Putamen (tissue), 1 donor: Measurements from ENCODE around the gene CADM1.

Experiments
- DNase-seq: peaks from one replicate; pipeline ENCODE4 v3.0.0-alpha.2; 2016; ENCODE audit warnings: low spot score

CADM1 gene

DNA sequence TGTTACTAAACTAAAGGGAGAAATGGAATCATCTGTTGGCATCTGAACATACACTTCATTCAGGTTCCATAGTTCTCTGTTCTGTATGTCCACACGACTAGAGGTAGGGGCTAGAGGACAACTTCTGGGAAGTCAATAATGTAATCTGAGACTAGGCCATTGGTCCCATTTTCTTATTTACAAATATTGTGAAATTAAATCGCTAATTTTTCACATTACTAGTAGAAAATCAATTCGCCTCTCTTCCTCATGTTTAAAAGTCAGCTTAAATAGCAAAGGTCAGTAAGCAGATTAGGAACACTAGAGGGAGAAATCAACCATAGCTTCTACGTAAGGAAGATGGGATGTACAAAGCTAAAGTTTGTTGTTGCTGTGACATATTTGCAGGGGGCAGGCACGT is 59.7 kb downstream of the CADM1 start:
- no peak for DNase-seq

GRCh38 chr11:115439969-115440540 is 64.2 kb downstream of the CADM1 start:
- DNase-seq: no peak

- DNase-seq: no peak
Observed at GRCh38 chr11:115439385-115439784, 64.8 kb downstream of the CADM1 start.

DNA sequence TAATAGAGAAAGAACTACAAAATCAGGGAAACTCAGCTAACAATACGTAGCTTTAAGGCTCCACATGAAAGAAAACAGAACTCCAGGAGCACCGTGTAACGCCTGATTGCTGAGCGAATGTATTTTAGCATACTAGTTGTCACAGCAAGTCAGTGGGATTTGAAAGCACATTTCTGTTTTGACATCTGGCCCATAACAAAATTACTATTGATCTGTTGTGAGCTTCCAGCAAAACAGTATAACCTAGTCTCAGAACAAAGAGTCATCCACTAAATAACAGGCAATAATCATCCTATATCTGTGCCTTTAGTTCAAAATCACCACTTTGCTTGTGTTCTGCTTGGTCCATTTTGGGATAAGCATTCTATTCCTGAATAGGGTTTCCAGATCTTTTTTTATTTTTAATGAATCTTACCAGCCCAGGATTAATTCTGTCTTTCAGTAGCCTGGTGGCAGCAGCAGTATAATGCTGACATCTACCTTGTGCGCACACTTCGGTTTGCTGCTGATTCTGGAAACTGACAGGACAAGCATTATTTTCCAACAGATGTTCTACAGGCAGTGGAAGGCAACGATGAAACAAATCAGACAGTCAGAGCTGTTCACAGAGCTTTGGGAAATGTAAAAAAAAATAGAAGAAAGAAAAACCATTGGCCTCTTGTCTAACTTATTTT is 66.2 kb downstream of the CADM1 start:
- no peak for DNase-seq

- no peak for DNase-seq
Observed at GRCh38 chr11:115430345-115430744, 73.9 kb downstream of the CADM1 start.

DNA sequence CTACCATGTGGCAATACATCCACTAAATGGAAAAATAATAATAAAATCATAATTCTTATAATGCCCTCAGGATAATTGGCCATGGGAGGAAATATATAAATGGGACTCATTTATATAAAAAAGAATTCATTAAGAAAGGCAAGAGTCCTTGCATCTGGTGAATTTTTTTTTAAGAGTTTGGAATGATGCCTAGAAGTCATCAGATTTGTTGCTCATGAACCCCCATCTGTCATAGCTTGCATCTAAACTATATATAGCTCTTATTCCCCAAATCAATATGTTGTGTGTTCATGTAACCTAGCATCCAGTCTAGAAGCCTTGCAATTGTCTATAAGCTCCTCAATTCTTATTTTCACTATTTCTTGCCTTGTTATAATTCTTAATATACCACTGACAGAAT is 75.9 kb downstream of the CADM1 start:
- no peak for DNase-seq

DNA sequence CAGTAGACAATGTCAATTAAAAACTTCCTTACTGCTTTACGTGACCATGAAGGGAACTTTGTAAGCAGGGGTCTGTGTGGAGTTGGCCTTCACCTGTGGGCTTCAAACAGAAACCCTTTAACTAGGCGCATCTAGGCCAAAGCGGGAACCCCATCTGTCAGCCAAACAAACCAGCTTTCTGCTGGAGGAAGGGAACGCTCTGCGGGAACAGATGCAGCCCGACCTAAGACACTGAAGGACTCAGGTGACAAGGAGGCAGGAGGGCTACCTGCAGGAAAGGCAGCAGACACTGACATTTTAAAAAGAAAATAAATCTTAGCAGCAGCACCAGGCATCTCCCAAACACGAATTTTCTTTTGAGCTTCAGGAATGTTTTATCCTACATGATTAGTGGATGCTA is 78.4 kb downstream of the CADM1 start:
- no peak for DNase-seq

DNA sequence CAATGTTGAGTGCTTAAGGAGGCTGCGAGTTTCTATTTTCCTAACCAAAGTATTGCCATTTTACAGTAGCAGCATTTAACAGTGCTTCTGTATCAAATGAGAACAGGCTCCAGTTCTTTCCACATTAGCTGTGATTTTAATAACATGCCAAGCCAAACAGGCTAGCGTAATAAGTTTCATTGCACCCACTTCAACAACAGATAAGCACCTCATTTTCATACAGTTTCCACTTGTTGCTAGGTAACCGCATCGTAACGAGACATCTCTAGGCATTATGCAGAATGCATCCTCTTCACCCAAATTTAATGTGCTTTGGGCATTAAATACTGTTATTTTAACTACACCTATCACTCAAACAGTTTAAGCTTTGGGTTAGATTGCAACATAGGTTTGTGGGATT is 79.0 kb downstream of the CADM1 start:
- DNase-seq: no peak

DNA sequence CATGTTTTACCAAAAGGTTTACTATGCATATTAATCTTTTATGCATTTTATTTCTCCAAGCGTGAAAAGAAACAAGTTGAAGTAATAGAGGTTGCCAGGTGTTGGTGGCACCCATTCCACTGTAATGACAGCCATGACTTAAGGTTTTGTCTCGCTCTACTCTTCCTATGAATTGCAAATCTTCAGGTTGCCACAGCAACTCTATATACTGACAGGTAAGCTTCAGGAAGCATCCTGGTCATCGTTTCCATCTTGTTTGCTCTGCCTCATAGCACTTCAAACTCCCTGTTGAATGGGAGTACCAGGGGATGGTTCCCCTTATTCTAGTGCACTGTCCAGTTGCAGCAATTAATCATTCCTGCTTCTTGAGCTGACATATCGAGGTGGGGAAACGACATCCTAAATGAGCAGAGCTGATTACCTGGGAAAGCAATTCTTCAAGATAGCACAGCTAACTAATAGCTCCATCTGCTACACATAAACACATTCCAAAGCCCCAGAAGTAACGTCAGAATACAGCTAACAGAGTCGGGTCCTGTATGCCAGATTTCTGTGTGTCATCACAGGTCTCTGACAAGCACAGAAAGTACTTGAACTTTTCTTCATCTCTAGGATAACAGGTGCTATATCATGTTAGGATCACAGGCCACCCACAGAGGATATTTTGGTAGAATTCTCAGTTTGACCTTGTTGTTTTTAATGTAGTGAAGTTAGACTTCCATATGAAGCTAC is 80.3 kb downstream of the CADM1 start:
- DNase-seq: no peak

GRCh38 chr11:115421992-115422689 is 82.1 kb downstream of the CADM1 start:
- DNase-seq: no peak

DNA sequence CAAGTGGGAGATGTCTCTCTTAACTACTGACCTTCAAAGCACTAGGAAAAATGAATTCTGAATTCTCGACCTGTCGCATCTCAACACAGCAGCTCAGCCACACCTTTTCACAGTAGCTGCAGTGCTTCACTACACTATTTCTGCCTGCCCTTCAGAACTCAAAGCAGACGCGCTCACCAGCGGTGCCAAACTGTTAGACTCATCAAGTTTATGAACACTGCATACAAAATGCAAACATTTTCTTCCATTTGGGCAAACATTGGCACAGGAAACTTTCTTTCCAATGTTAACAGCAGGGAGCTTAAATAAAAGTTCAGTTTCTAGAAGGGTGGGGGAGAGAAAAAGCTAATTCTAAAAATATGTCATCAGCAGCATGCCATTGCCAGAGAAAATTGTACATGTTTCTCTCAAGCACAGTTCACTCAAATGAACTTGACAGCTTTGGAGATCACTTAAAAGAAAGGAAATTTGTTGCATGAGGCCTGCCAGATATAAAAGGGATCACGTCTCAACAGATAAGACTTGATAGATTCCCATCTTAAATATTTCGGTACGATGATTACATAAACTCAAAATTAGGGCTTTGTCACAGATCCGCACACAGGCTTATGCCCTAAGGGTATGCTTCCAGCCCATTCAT is 82.7 kb downstream of the CADM1 start:
- DNase-seq: no peak

GRCh38 chr11:115420505-115420904 is 83.7 kb downstream of the CADM1 start:
- no peak for DNase-seq

GRCh38 chr11:115418626-115419025 is 85.6 kb downstream of the CADM1 start:
- no peak for DNase-seq

DNA sequence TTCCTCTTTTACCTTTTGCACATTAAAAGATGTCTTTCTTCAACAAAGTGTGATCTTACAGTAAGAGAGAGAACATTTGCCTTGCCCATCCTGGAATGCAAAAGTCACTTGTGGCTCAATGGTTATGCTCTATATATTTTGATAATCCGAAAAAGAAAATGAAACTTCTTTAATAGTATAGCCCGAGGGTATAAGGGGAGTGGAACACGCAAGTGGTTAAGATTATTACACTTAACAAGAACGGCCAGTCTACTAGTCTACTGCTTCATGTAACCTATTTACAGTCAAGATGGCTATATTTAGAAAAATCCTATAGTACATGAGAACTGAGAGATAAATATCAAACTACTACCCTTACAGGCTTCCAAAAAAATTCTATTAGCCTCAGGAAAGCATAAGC is 86.1 kb downstream of the CADM1 start:
- no peak for DNase-seq

DNA sequence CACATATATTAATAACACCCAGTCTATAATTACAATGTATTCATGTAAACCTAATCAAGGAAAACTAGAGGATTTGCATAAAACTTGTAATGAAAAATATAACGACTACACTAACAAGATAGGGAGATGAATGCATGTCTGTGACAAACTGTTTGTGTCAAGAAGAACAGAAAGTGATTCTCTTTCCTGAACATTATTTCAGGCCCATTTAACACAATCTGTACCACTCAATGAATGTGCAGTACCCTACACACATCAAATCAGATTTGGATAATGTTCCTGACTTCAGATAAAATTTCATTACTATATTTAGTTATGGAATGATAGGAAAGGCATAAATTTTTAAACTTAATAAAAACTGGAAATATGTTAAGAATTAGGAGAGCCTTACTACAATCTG is 93.1 kb downstream of the CADM1 start:
- no peak for DNase-seq

DNA sequence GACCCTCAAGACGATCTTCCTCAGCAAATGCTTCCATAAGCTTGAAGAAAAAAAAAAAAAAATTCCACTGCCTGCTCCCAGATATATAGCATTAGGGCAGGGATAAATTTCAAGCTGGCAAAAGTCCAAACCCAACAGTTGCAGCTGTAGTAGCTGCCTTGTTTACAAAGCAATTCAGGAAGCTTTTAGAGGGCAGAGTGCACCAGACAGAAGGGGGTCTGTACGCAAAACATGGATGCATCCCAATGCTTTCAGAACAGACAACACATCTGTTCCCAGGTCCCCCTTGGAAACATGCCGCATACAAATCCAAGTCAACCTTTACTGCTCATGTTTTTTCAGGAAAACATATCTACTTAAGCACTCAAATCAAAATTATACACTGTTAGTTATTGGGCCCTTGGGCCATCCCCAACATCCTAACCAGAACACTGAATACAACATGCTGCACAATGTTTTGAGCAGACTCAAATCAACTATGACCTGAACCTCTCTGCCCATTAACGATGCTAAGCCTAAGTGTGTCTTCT is 94.5 kb downstream of the CADM1 start:
- peak; percentile 35 for DNase-seq

GRCh38 chr11:115409116-115409670 is 95.0 kb downstream of the CADM1 start:
- DNase-seq: no peak

DNA sequence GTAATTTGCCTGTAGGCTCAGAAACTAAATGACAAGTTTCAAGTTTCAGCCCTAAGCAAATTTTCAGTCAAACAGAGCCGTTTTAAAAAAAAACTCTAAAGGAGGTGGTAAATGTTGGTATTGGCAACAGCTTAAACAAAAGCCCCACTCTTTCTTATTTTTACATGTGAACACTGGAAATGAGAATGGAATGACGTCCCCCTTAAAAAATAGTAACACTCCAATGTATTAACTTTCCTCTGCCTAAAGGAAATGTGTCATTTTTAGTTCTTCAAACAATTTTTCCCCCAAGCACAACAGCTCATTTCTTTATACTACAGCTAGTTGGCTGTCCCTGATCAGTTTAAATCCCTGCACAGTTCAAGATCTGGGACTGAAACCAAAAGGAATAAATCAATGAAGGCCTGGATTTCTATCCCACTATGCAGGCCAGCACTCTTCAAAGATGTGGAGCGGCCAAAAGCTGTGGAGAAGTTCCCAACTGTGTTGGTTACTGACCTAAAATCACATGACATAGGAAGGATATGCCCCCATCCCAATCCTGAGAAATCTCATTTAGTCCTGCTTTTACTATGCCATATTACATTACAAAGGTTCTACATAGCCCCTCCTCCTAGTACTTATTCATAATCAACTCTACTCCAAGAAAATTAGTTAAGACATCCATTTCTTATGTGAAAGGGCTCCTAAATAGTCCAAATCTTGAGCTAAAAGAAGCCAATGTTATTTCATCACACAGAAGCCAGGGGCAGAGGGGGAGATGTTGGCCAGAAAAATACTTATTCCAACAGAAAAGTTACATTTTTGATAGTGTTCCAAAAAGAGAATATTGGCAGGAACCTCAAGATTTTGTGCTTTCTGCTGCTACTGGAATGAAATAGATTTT is 95.9 kb downstream of the CADM1 start:
- DNase-seq: peak; percentile 63

DNA sequence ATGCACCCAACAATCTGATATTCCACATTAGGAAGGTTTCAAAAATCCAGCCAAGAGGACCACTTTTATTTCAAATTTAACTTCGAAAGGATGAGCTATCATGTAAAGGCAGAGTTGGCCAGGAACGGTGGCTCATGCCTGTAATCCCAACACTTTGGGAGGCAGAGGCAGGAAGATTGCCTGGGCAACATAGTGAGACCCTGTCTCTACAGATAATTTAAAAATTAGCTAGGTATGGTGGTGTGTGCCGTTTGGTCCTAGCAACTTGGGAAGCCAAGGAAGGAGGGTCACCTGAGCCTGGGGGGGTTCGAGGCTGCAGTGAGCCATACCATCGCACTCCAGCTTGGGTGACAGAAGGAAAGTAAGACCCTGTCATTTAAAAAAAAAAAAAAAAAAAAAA is 96.7 kb downstream of the CADM1 start:
- DNase-seq: no peak

DNA sequence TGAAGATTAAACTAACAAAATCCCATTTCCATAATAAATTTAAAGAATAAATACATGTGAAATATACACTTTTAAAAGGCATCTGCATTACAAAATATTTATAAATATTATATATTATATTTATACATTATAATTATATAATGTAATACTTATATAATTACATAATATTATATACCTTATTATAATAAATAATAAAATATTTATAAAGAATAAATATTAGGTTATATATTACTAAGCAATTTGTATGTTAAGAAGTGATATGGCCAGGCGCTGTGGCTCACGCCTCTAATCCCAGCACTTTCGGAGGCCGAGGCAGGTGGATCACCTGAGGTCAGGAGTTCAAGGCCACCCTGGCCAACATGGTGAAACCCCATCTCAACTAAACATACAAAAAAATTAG is 97.8 kb downstream of the CADM1 start:
- no peak for DNase-seq
